ENCODE measurements around the gene NLRP4.

NLRP4 gene

GRCh38 chr19:55867101-55867500 lies 30.8 kb downstream of the NLRP4 start:
- WGBS, 2 experiments, result 87 to 91% methylated on average over 7 of the region's 7 CpGs
- Histone ChIP-seq H3K27me3 (ENCODE audit: control insufficient read depth, insufficient read depth, low read length, poor library complexity, severe bottlenecking) (no peaks in the 10 kb centered on the region), H3K36me3 (ENCODE audit: control insufficient read depth, insufficient read depth, low read length) (no peaks in the 10 kb centered on the region), H3K9me3 (ENCODE audit: control insufficient read depth, low read length) (peaks cover 14% of the 10 kb centered on the region), H3K27ac (ENCODE audit: insufficient read depth, low read depth, low read length, poor library complexity, severe bottlenecking) (no peak overlapping the region), H3K4me3 (ENCODE audit: insufficient read depth, low read depth, low read length) (no peak overlapping the region), H3K4me1 (ENCODE audit: control insufficient read depth, insufficient read depth, low read length) (no peaks in the 10 kb centered on the region)

DNA sequence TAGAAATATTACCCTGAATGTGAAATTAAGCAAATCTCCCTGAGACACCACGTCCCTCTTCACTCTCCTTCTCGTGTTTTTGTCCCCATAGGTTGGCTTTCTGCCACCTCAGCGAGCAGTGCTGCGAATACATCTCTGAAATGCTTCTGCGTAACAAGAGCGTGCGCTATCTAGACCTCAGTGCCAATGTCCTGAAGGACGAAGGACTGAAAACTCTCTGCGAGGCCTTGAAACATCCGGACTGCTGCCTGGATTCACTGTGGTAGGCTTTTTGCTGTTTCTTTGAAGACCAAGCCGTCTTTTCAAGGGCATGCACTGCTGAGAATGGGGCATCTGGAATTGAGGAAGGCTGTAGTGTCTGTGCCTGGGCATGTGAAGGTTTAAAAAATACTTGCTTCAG lies 34.4 kb downstream of the NLRP4 start:
- H3K9me3 ChIP-seq (ENCODE audit: control insufficient read depth, low read length), result peaks cover 8% of the 10 kb centered on the region
- 76 to 78% methylated on average over 11 of the region's 11 CpGs for WGBS, 2 experiments

GRCh38 chr19:55877211-55877610 lies 40.9 kb downstream of the NLRP4 start:
- no peak overlapping the region for H3K27ac ChIP-seq (ENCODE audit: insufficient read depth, low read depth, low read length, poor library complexity, severe bottlenecking)
- peaks cover 14% of the 10 kb centered on the region for H3K9me3 ChIP-seq (ENCODE audit: control insufficient read depth, low read length)
- no peaks in the 10 kb centered on the region for H3K27me3 ChIP-seq (ENCODE audit: control insufficient read depth, insufficient read depth, low read length, poor library complexity, severe bottlenecking)
- WGBS, 2 experiments, result 38 to 41% methylated on average over 3 of the region's 3 CpGs
- H3K4me1 ChIP-seq (ENCODE audit: control insufficient read depth, insufficient read depth, low read length), result no peaks in the 10 kb centered on the region
- H3K36me3 ChIP-seq (ENCODE audit: control insufficient read depth, insufficient read depth, low read length), result no peaks in the 10 kb centered on the region
- no peak overlapping the region for H3K4me3 ChIP-seq (ENCODE audit: insufficient read depth, low read depth, low read length)

More for the DNA sequence above, 34.4 kb downstream of the NLRP4 start:
- Histone ChIP-seq H3K27me3 (ENCODE audit: control insufficient read depth, insufficient read depth, low read length, poor library complexity, severe bottlenecking) (no peaks in the 10 kb centered on the region), H3K4me3 (ENCODE audit: insufficient read depth, low read depth, low read length) (no peak overlapping the region), H3K36me3 (ENCODE audit: control insufficient read depth, insufficient read depth, low read length) (no peaks in the 10 kb centered on the region), H3K4me1 (ENCODE audit: control insufficient read depth, insufficient read depth, low read length) (no peaks in the 10 kb centered on the region), H3K27ac (ENCODE audit: insufficient read depth, low read depth, low read length, poor library complexity, severe bottlenecking) (no peak overlapping the region)

- no peak overlapping the region for H3K4me3 ChIP-seq (ENCODE audit: insufficient read depth, low read depth, low read length)
- no peaks in the 10 kb centered on the region for H3K4me1 ChIP-seq (ENCODE audit: control insufficient read depth, insufficient read depth, low read length)
- 60 to 67% methylated on average over 4 of the region's 4 CpGs for WGBS, 2 experiments
- H3K27ac ChIP-seq (ENCODE audit: insufficient read depth, low read depth, low read length, poor library complexity, severe bottlenecking), result no peak overlapping the region
- peaks cover 20% of the 10 kb centered on the region for H3K9me3 ChIP-seq (ENCODE audit: control insufficient read depth, low read length)
- no peaks in the 10 kb centered on the region for H3K27me3 ChIP-seq (ENCODE audit: control insufficient read depth, insufficient read depth, low read length, poor library complexity, severe bottlenecking)
- no peaks in the 10 kb centered on the region for H3K36me3 ChIP-seq (ENCODE audit: control insufficient read depth, insufficient read depth, low read length)
Measured at GRCh38 chr19:55882626-55883025, 46.3 kb downstream of the NLRP4 start.

DNA sequence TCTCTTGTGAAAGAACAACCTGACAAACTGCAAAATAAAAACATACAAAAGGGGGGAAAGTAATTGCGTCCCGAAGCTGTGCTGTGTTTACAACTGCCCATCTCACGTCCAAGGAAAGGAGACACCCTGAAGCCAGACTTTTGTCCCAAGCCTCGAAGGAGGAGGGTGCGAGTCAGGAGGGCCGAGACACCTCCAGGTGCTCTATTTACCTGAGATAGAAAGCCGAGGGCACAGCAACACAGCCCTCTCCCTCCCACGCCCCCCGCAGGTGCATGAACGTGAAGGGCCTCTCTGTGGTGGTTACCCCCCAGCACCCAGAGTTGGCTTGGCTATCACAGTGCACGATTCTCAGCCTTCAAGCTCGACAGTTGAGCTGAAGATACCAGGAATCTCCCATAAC lies 62.6 kb downstream of the NLRP4 start:
- H3K27me3 ChIP-seq (ENCODE audit: control insufficient read depth, insufficient read depth, low read length, poor library complexity, severe bottlenecking), result no peaks in the 10 kb centered on the region
- peaks cover 4% of the 10 kb centered on the region for H3K9me3 ChIP-seq (ENCODE audit: control insufficient read depth, low read length)
- 78% methylated on average over 12 of the region's 12 CpGs for WGBS, 2 experiments
- H3K4me1 ChIP-seq (ENCODE audit: control insufficient read depth, insufficient read depth, low read length), result no peaks in the 10 kb centered on the region
- no peaks in the 10 kb centered on the region for H3K36me3 ChIP-seq (ENCODE audit: control insufficient read depth, insufficient read depth, low read length)
- no peak overlapping the region for H3K4me3 ChIP-seq (ENCODE audit: insufficient read depth, low read depth, low read length)
- no peak overlapping the region for H3K27ac ChIP-seq (ENCODE audit: insufficient read depth, low read depth, low read length, poor library complexity, severe bottlenecking)

DNA sequence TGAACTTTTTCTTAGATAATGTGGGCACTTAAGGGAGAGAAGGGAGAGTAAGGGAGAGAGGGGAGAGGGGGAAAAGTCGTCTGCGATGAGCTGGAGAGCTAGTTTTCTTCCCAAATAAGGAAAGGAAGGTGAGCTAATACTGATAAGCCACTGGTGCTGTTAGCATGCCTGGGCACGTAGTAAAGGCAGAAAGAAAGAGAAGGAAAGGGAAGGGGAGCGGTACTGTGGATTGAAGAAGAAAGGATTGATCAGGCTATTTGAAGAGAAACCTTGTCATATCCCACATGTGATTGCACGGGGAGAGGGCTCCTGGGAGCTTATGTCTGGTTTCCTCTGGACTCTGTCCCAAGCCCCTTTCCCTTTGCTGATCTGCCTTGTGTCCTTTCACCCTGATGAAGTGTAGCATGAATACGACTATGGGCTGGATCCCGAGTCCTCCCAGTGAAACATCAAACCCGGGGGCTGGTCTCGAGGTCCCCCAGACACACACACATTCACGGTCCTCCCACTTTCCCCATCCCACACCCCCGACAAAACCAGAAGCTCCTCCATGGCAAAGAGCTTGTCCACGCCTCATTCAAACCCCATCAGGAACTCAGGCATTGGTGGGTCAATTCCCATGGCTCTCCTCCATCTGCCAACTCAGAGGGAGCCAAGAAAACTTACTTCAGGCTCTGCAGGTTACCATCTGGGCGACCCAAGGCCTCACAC lies 65.2 kb downstream of the NLRP4 start:
- Histone ChIP-seq H3K9me3 (ENCODE audit: control insufficient read depth, low read length) (peaks cover 4% of the 10 kb centered on the region), H3K36me3 (ENCODE audit: control insufficient read depth, insufficient read depth, low read length) (no peaks in the 10 kb centered on the region), H3K4me1 (ENCODE audit: control insufficient read depth, insufficient read depth, low read length) (no peaks in the 10 kb centered on the region), H3K4me3 (ENCODE audit: insufficient read depth, low read depth, low read length) (no peak overlapping the region), H3K27me3 (ENCODE audit: control insufficient read depth, insufficient read depth, low read length, poor library complexity, severe bottlenecking) (no peaks in the 10 kb centered on the region), H3K27ac (ENCODE audit: insufficient read depth, low read depth, low read length, poor library complexity, severe bottlenecking) (no peak overlapping the region)
- WGBS, 2 experiments, result 59 to 65% methylated on average over 13 of the region's 13 CpGs

DNA sequence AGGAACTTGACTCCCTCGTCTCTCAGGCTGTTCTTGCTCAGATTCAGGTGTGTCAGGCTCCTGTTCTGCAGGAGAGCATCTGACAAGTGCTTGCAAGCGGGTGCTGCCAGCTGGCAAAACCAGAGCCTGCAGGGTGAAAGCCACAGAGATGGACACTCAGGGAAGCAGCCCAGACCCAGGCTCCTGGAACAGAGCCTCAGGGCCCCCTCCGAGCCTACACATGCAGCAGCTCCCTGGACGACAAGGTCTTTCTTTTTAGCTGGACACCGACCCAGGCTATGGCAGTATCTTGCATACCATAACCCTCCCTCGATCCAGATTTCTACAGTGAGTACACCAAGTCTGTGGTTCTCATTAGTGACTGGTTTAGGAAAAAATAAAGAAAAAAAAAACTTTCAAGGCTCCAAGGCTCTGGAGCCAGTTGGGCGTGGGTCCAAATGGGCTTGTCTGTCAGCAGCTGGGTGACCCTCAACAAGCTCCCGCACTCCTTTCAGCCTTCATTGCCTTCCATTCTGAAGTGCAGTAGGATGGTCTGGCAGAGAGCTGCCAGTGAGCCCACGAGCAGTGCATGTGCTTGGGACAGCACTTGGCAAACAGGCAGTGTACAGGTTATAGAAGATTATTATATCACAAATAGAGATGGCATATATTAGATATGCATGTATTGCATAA lies 65.9 kb downstream of the NLRP4 start:
- no peak overlapping the region for H3K27ac ChIP-seq (ENCODE audit: insufficient read depth, low read depth, low read length, poor library complexity, severe bottlenecking)
- H3K4me1 ChIP-seq (ENCODE audit: control insufficient read depth, insufficient read depth, low read length), result no peaks in the 10 kb centered on the region
- H3K27me3 ChIP-seq (ENCODE audit: control insufficient read depth, insufficient read depth, low read length, poor library complexity, severe bottlenecking), result no peaks in the 10 kb centered on the region
- no peaks in the 10 kb centered on the region for H3K36me3 ChIP-seq (ENCODE audit: control insufficient read depth, insufficient read depth, low read length)
- WGBS, 2 experiments, result 72 to 78% methylated on average over 9 of the region's 9 CpGs
- H3K9me3 ChIP-seq (ENCODE audit: control insufficient read depth, low read length), result peaks cover 1% of the 10 kb centered on the region
- H3K4me3 ChIP-seq (ENCODE audit: insufficient read depth, low read depth, low read length), result no peak overlapping the region

- Histone ChIP-seq H3K4me1 (ENCODE audit: control insufficient read depth, insufficient read depth, low read length) (no peaks in the 10 kb centered on the region), H3K27ac (ENCODE audit: insufficient read depth, low read depth, low read length, poor library complexity, severe bottlenecking) (no peak overlapping the region), H3K4me3 (ENCODE audit: insufficient read depth, low read depth, low read length) (no peak overlapping the region), H3K9me3 (ENCODE audit: control insufficient read depth, low read length) (no peaks in the 10 kb centered on the region), H3K36me3 (ENCODE audit: control insufficient read depth, insufficient read depth, low read length) (no peaks in the 10 kb centered on the region), H3K27me3 (ENCODE audit: control insufficient read depth, insufficient read depth, low read length, poor library complexity, severe bottlenecking) (no peaks in the 10 kb centered on the region)
- 75 to 76% methylated on average over 7 of the region's 7 CpGs for WGBS, 2 experiments
Measured at GRCh38 chr19:55907286-55907685, 70.9 kb downstream of the NLRP4 start.

- H3K9me3 ChIP-seq (ENCODE audit: control insufficient read depth, low read length), result no peaks in the 10 kb centered on the region
- no peak overlapping the region for H3K27ac ChIP-seq (ENCODE audit: insufficient read depth, low read depth, low read length, poor library complexity, severe bottlenecking)
- H3K4me1 ChIP-seq (ENCODE audit: control insufficient read depth, insufficient read depth, low read length), result no peaks in the 10 kb centered on the region
- H3K4me3 ChIP-seq (ENCODE audit: insufficient read depth, low read depth, low read length), result no peak overlapping the region
- H3K36me3 ChIP-seq (ENCODE audit: control insufficient read depth, insufficient read depth, low read length), result no peaks in the 10 kb centered on the region
- no peaks in the 10 kb centered on the region for H3K27me3 ChIP-seq (ENCODE audit: control insufficient read depth, insufficient read depth, low read length, poor library complexity, severe bottlenecking)
- 70 to 86% methylated on average over 3 of the region's 3 CpGs for WGBS, 2 experiments
Measured at GRCh38 chr19:55907746-55908145, 71.4 kb downstream of the NLRP4 start.

DNA sequence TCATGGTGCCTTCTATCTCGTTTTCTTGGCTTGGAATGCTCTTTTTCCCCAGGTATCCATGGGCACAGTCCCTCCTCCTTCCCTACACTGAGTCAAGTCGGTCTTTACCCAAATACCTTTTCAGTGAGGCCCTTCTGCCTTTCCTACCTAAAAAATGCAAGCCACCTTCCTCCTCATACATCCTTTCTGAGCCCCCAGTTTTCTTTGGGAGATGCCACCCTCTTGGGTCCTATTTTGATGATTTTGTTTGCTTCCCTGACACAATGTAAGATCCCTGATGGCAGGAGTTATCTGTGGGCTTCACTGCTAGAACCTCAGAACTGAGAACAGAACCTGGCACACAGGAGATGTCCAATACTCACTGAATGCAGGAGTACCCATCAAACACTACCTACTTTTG lies 73.5 kb downstream of the NLRP4 start:
- 44% methylated on average over 2 of the region's 2 CpGs for WGBS, 2 experiments
- H3K27me3 ChIP-seq (ENCODE audit: control insufficient read depth, insufficient read depth, low read length, poor library complexity, severe bottlenecking), result no peaks in the 10 kb centered on the region
- H3K36me3 ChIP-seq (ENCODE audit: control insufficient read depth, insufficient read depth, low read length), result no peaks in the 10 kb centered on the region
- H3K4me1 ChIP-seq (ENCODE audit: control insufficient read depth, insufficient read depth, low read length), result no peaks in the 10 kb centered on the region
- H3K9me3 ChIP-seq (ENCODE audit: control insufficient read depth, low read length), result peaks cover 7% of the 10 kb centered on the region
- H3K4me3 ChIP-seq (ENCODE audit: insufficient read depth, low read depth, low read length), result no peak overlapping the region
- H3K27ac ChIP-seq (ENCODE audit: insufficient read depth, low read depth, low read length, poor library complexity, severe bottlenecking), result no peak overlapping the region
